GM18502 (cell line): Measurements from ENCODE around the gene IRX5.

ENCODE experiments used
- ATAC-seq: cut with Tn5 transposase; IDR thresholded peaks from one replicate; pipeline ENCODE4 v1.9.1; 2021; ENCODE audit warnings: mild to moderate bottlenecking; ENCODE audit not compliant: unreplicated experiment, poor library complexity

The IRX5 gene

DNA sequence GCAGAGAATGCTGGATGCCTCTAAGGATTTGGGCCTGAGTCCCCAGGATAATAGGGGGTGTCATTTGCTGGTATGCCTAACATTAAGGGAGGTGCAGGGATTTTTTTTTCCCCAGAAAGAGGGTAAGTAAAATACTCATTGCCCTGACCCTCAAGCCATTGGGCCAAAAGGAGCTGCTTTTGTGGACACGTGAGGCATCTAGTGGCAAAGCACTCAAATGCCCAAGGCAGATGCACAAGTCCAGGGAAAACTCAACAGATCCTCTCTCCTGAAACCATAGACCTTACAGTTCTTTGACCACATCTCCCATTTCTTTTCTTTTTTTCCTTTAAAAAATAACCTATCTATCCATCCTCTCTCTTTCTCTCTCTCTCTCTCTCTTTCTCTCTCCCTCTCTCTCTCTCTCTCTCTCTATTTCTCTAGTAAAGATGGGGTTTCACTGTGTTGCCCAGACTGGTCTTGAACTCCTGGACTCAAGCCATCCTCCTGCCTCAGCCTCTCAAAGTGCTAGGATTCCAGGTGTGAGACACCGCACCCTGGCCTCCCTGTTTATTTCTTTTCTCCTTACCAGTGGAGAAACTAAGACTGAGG is 11.8 kb downstream of the IRX5 start:
- ATAC-seq: no peak

DNA sequence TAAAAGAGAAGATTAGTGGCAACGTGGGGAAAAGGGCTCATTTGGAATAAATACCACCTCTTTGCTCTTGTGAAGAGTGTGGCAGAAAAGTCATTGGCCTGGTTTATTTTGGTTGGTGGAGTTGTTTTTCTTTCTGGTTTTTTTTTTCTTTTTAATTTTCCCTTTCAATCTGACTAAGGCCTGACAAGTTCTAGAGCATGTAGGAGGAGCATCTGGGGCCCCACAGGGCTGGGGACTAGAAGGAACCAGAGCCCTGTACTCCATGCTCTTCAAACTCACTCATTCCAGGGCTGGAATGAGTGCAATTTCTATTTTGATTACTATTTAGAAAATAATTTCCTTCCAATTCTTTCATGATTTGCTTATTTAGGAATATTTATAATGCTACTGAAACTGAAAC is 13.3 kb downstream of the IRX5 start:
- ATAC-seq: no peak

DNA sequence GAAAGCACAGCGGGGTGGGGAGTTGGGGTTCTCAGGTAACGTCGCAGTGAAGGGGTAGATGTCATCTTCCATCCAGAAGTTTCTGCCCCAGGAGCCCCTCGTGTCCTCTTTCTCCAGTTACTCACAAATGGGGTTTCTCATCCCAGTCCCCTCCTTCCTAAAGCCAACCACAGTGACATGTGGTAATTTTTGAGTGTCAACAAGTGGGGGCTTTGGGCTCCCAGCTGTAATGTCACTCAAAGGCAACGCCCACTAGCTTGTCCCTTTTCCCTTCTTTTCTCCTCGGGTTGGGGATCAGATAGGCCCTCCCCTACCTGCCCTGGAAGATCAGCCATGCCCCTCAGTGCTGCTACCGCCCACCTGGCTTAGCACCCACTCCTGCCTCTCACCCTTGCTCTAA is 14.4 kb downstream of the IRX5 start:
- no peak for ATAC-seq

DNA sequence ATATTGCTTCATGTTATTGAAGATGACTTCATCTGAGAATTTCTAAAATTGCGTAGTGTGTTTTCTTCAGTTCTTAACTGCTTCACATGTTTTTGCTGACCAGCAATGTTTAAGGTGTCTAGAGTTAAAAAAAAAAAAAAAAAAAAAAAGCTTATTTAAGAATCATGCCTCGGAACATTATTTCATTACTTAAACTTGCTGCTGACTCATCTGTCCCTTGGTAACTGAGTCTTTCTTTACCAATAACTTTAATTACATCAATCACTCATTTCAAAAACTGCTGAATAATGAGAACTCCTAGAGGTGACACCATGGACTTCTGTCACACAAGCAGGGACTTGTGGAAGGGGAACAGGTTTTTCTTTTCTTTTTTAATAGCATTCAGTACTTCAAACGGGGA is 16.2 kb downstream of the IRX5 start:
- ATAC-seq: no peak

DNA sequence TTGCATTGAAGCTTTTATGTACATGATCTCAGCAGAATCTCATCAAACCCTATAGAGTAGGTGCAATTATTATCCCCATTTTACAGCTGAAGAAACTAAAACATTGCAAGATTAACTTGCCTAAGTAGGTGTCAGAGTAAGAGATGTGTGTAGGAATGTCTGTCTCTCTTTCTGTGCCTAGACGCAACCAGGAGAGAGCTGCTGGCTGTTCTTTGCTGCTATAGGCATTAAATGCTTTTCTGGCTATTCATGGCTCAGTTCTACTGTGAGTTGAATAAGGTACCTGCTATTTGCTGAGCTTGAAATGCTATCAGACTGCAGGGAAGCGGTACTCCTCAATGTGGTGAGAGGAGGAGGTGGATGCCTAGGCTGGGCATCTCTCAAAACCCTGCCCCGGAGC is 17.0 kb downstream of the IRX5 start:
- ATAC-seq: no peak

DNA sequence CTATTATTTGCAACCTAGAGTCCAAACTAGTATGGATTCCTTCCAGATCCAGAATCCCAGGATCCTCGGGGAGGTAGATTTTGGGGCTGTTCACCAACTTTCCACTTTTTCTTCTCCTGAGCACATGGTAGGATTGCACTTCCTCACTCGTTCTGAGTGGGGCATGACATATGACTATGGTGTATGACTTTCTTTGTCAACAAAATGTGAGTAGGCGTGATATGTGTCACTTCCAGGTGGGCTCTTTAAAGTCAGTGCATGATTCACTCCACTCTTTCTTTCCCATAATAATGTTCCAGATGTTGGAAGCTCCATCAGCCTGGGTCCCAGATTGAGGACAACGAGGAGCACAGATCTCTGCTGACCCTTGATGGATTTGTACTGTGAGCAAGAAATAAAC is 21.5 kb downstream of the IRX5 start:
- no peak for ATAC-seq

DNA sequence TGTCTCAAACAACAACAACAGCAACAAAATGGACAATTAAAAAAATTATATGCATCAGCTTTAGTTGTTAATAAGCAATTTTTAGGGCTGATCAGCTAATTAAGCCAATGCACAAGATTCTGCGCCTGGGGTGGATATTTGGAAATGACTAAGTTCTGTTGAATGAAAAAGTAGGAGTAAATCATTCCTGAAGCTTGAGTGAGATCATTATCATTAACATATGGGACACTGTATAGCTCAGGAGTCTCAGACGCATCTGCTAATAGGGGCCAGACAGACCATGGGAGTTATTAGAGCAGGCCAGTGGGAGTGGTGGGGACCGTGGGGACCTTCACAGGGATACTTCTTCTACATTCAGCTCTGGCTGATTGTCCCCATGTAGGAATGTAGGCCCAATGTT is 22.8 kb downstream of the IRX5 start:
- ATAC-seq: no peak

DNA sequence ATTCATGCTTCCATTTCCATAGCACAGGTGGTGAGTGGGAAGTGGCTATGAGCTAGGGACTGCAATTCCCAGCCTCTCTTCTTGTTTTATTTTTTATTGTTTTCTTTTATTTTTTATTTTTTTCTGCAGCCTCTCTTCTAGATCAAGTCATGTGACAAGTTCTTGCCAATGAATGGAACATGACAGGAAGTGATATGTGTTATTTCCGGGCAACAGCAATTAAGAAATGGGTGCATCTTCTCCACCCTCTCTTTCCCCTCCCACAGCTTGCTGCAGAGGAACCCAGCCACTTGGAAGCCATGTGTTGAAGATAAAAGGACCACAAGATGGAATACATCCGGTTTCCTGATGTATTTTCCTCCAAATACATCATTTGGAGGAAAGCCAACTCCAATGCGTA is 23.6 kb downstream of the IRX5 start:
- ATAC-seq: no peak

DNA sequence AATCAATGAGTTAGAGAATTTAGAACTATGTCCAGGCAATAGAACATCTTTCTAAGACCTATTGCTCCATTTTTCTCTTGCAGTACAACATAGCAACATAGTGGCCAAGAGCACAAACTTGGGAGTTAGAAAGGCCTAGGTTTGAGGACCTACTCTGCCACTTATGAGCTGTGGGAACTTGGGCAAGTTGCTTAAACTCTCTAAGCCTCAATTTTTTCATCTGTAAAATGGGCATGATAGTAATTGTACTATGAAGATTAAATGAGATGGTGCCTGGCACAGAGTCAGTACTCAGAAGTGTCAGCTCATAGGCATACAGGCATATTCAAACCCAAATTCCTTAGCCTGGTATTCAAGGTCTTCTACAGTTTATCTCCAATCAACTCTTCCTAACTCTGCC is 25.1 kb downstream of the IRX5 start:
- ATAC-seq: no peak

DNA sequence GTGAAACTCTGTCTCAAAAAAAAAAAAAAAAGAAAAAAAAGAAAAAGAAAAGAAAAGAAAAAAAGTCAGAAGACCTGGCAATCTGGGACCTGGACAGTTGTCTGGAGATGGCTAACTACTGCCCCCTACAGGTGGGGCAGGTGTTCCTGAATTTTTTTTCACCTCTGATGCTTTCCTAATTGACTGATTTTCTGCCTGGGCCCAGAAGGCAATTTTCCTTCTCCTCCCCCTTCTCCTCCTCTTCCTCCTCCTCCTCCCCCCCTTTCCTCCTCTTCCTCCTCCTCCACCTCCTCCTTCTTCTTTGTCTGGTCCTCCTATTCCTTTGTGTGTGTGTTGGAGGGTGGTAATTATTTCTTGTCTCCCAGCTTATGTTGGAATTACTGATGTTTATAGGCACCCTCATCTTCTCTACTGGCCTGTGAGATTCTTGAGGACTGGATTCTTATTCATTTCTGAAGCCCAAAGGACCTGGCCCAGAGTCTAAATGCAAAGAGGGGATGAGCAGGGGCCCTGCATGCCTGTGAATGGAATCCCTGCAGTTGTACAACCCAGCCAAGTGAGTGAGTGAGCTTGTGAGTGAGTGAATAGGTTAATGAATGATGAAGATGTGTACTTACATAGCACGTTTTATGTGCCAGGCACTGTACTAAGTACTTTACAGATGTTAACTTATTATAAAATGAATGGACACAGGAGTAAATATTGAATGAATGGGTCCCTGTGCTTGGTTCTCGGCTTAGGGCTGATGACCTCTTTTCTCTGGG is 26.9 kb downstream of the IRX5 start:
- ATAC-seq: no peak

DNA sequence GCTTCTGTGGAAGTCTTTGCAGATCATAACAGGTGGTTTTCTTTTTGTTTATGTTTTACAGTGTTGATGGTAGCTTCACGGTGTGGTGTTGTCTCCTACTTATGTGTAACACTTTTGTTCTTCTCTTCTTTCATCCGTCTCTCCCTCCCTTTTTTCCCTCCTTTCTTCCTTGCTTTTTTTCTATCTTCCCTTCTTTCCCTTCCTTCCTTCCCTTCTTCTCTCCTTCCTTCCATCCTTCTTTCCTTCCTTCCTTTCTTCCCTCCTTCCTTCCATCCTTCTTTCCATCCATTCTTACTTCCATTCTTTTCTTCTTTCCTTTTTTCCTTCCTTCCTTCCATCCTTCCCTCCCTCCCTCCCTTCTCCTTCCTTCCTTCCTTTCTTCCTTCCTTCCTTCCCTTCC is 31.4 kb downstream of the IRX5 start:
- no peak for ATAC-seq

DNA sequence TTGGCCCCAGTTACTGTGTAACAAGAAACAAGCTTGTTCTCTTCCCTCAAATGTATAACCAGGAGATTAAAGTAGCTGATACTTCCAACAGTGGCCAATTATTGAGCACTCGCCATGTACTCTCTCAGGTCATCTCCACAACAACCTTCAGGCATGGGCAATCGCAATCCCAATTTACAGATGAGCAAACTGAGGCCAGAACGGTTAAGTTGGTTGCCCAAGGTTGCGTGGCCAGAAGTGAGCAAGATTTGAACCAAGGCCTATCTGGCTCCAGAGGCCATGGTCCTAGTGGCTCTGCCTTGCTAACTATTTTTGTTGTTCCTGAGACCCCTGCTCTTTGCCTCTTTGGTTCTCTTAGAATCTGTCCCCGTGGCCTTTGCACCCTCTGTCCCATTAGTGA is 33.6 kb downstream of the IRX5 start:
- ATAC-seq: no peak

DNA sequence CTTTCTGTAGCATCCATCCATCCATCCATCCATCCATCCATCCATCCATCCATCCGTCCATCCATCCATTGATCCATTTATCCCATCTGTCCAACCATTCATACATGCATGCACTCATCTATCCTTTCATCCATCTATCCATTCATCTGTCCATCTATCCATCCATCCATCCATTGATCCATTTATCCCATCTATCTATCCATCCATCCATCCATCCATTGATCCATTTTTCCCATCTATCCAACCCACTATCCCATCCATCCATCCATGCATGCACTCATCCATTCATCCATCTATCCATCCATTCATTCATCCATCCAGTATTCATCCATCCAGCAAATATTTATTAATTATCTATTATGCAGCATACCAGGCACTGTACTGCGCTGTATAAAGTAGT is 34.8 kb downstream of the IRX5 start:
- ATAC-seq: no peak

DNA sequence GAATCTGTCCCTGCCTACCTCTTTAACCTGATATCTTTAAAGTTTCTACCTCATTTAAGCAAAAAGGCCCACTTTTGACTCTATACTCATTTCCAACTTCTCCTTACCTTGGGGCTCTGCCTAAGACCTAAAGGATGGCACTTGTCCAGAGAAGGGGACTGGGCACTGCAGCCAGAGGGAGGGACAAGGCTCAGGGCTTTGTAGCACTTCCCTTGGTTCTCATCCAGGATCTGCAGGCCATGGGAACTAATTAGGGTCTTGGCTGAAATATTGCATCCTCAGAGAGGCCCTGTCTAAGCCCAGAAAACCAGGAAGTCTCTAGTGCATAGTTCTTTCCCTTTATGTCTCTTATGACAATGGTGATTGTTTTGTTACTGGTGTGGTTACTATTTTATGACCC is 37.3 kb downstream of the IRX5 start:
- no peak for ATAC-seq

DNA sequence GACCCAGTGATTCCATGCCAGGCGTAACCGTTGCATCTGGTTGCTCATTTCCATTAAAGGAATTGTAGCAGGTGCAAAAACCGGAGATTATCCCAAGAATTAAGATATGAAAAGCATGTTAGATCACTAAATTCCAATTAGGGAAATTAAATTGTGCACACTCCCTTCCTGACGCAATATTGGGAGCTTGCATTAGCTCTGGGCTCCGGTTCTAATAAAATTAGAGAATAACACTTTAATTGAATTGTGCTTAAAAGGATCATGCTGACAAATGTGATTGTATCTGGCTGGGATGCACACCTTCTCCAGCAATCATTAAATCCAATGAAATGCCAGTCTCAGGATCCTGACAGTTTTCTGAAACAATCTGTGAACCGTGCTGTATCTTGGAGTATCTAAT is 38.1 kb downstream of the IRX5 start:
- ATAC-seq: no peak

DNA sequence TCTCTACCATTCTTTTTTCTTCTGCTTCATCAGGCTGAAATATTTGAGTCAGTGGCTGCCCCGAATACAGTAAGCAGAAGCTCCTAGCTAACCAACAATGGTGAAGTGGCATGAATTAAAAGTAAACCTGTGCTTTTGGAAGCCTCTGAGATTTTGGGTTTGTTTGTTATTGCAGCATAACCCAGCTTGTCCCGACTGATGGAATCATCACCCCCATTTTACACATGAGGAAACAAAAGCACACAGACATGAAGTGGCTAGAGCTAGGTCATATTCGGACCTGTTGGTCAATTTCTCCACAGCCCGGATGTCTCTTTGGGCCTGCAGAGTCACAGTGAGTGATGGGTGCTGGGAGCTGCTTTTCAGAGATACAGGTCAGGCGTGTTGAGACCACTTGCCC is 39.4 kb downstream of the IRX5 start:
- no peak for ATAC-seq

DNA sequence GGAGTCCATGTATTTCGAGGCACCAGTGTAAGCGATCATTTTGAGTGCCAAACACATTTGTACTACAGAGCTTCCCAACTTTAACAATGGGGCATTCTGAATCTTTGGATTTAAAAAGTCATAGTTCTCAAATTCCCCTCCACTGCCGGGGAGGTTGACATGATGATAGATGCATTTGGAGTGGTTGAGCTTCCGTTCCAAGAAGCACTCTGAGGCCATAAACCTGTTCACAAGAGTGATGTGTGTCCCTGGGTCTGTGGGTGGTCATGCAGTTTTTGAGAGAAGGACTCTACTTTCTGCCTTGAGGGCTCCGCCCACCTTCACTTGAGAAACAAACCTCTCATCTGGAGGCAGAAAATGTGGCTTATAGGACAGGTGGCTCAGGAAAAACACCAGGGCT is 43.7 kb downstream of the IRX5 start:
- ATAC-seq: no peak

DNA sequence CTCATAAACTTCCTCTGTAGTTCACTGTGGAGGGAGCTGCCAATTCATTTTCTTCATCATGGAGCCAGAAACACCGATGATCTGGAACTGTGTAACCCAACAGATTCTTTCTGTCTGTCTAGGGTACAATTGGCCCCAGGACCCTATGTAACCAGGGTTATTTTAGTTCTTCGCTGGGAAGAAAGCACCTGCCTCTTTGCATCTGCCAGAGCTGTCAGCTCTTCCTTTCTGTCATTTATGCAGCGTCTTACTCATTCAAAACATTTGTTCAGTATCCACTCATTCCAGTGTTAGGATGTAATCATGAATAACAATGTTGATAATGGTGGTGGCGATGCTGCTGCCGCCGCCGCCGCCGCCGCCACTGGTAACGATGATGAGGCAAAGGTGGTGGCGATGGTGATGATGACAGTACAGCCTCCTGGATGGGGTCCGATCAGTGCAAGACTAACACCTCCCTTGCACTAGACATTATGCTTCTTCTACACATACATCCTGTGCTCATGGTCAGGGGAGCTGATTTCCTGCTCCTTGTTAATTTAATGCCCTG is 46.1 kb downstream of the IRX5 start:
- no peak for ATAC-seq

DNA sequence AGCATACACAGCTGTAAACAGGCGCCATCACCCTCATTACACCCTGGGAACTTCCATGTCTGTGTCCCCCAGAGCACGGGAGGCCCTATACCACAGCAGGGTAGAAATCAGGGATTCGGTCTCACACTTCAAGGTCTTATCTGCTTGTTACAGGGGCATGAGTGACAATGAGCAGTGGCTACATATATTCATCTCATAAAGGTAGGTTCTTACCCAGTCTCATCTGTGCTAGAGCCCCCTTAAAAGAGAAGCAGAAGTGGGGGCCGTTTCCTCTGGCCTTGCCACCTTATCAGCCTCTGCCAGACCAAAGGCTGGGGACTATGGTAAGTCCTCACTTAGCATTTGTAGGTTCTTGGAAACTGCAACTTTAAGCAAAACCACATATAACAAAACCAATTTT is 46.5 kb downstream of the IRX5 start:
- ATAC-seq: no peak

DNA sequence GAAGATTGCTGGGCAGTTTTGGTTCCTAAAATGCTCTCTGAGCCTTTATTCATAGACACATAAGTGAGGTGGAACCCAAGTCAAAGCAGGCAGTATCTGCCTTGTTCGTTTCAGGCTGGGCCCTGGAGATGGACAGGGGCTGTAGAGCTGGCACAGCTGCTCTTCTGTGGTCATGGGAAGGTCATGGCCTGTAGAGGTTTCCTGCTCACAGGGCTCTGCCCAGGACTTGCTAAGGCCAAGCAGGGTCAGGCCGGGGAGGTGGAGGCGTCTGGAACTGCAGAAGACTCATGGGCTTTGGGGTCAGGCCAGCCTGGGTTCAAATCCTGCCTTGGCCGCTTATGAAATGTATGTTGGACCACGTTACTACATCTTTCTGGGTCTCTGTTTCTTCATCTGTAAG is 50.2 kb downstream of the IRX5 start:
- ATAC-seq: no peak
